NCI-H460 (cell line): Measurements from ENCODE around the gene STXBP5. TPM values are rescaled to one million over a fixed set of nuclear protein-coding genes. Genes with fewer than 3 reads are reported as not detected.
A peak's percentile ranks its signal among the peaks of the same experiment; 100 is the strongest.

Experiments used
- DNase-seq: peaks from one replicate; pipeline ENCODE4 v3.0.0-alpha.2; 2016; ENCODE audit warnings: low read depth; ENCODE audit errors: extremely low read depth
- total RNA-seq: library from RNA; depleted of rRNA; stranded (reverse); fragments of >200 nt; shearing (Covaris generic); gene quantifications from 2 replicates; pipeline ENCODE4 v1.2.3, GENCODE V29; 2014

The STXBP5 gene
- total RNA-seq, 1 experiment from 2014 or later = 22.5 TPM

GRCh38 chr6:147177286-147177685, 26.9 kb upstream of the STXBP5 start:
- DNase-seq = no peak

GRCh38 chr6:147178355-147178754, 25.9 kb upstream of the STXBP5 start:
- DNase-seq = no peak

GRCh38 chr6:147179809-147180208, 24.4 kb upstream of the STXBP5 start:
- no peak for DNase-seq

- no peak for DNase-seq
Measured at GRCh38 chr6:147180926-147181325, 23.3 kb upstream of the STXBP5 start.

GRCh38 chr6:147184379-147184778, 19.8 kb upstream of the STXBP5 start:
- DNase-seq = no peak

- DNase-seq = no peak
Measured at GRCh38 chr6:147185216-147185615, 19.0 kb upstream of the STXBP5 start.

GRCh38 chr6:147190556-147190955, 13.7 kb upstream of the STXBP5 start:
- no peak for DNase-seq

GRCh38 chr6:147192278-147192911, 11.8 kb upstream of the STXBP5 start:
- DNase-seq = no peak

GRCh38 chr6:147194652-147195411, 9.4 kb upstream of the STXBP5 start:
- no peak for DNase-seq

GRCh38 chr6:147195510-147195909, 8.7 kb upstream of the STXBP5 start:
- DNase-seq = no peak

- DNase-seq = no peak
Measured at GRCh38 chr6:147195987-147196386, 8.2 kb upstream of the STXBP5 start.

GRCh38 chr6:147200711-147201110, 3.5 kb upstream of the STXBP5 start:
- no peak for DNase-seq

- DNase-seq = no peak
Measured at GRCh38 chr6:147201885-147202515, 2.2 kb upstream of the STXBP5 start.

- peak; percentile 91 for DNase-seq
Measured at GRCh38 chr6:147202516-147203310, 1.5 kb upstream of the STXBP5 start.

GRCh38 chr6:147203311-147204059, 732 bp upstream of the STXBP5 start:
- peak; percentile 44 for DNase-seq

GRCh38 chr6:147204843-147205311, 660 bp downstream of the STXBP5 start:
- no peak for DNase-seq

- peak; percentile 48 for DNase-seq
Measured at GRCh38 chr6:147205690-147206600, 1.7 kb downstream of the STXBP5 start.

GRCh38 chr6:147207351-147207750, 3.1 kb downstream of the STXBP5 start:
- DNase-seq = no peak
